SK-N-SH (cell line): Measurements from ENCODE around the gene SMIM44. TPM values are rescaled to one million over a fixed set of nuclear protein-coding genes. Genes with fewer than 3 reads are reported as not detected.

Experiments
- CTCF ChIA-PET: fragments of 300-600, 350-600 bp; formaldehyde crosslinking; extraction: SDS; loops from one replicate; lab custom pipeline; 2021; lab: Yijun Ruan, JAX
- POLR2A ChIA-PET: fragments of 350-600 bp; sonication (Branson Sonifier 250); formaldehyde crosslinking; extraction: SDS; loops from one replicate; lab custom pipeline; 2020; ENCODE audit warnings: antibody characterized with exemption, inconsistent platforms; lab: Yijun Ruan, JAX
- DNase-seq: peaks from one replicate; pipeline ENCODE4 v3.0.0; 2012
- H2AFZ ChIP-seq: fragments of 200-600 bp; sonication (generic); 2 replicates; pipeline ENCODE4 v1.8.1; 2016; ENCODE audit warnings: antibody characterized with exemption, mild to moderate bottlenecking, low read depth
- H3F3A ChIP-seq: fragments of 200-600 bp; sonication (generic); replicated peaks from 2 replicates; pipeline ENCODE3; 2016; ENCODE audit warnings: antibody characterized with exemption, mild to moderate bottlenecking; ENCODE audit not compliant: insufficient read depth
- H3K27ac ChIP-seq, 2 experiments: fragments of 200-500 bp in 1 of 2; fragments of 200-600 bp in 1 of 2; sonication (Bioruptor generic) in 1 of 2; sonication (generic), shearing (Covaris generic) in 1 of 2; 2 replicates each; pipeline versions ENCODE4 v1.5.1 to v1.6.1; 2014 to 2016; ENCODE audit warnings: low read depth in 2 of 2, inconsistent platforms in 1 of 2, low read length in 1 of 2, mild to moderate bottlenecking in 1 of 2, mixed read lengths in 1 of 2
- H3K27me3 ChIP-seq: fragments of 200-600 bp; sonication (generic), shearing (Covaris generic); 2 replicates; pipeline ENCODE4 v1.6.1; 2016; ENCODE audit warnings: mixed run types; ENCODE audit not compliant: insufficient read depth
- H3K36me3 ChIP-seq, 2 experiments: fragments of 200-500 bp in 1 of 2; fragments of 200-600 bp in 1 of 2; sonication (Bioruptor generic) in 1 of 2; sonication (generic) in 1 of 2; replicated peaks in 1 of 2; 2 replicates each; pipeline versions ENCODE3 to v1.5.1; 2014 to 2016; ENCODE audit warnings: low read length in 1 of 2, mild to moderate bottlenecking in 1 of 2; ENCODE audit not compliant: insufficient read depth in 2 of 2, control insufficient read depth in 1 of 2
- H3K4me1 ChIP-seq, 2 experiments: fragments of 200-500 bp in 1 of 2; fragments of 200-600 bp in 1 of 2; sonication (Bioruptor generic) in 1 of 2; sonication (generic), shearing (Covaris generic) in 1 of 2; 2 replicates each; pipeline versions ENCODE4 v1.5.1 to v1.6.1; 2014 to 2016; ENCODE audit warnings: low read depth in 1 of 2, low read length in 1 of 2, mixed run types in 1 of 2; ENCODE audit not compliant: insufficient read depth in 2 of 2, control insufficient read depth in 1 of 2
- H3K4me2 ChIP-seq: fragments of 200-600 bp; sonication (generic), shearing (Covaris generic); 2 replicates; pipeline ENCODE4 v1.6.1; 2017; ENCODE audit warnings: mixed run types
- H3K4me3 ChIP-seq, 2 experiments: fragments of 200-500 bp in 1 of 2; fragments of 200-600 bp in 1 of 2; sonication (Bioruptor generic) in 1 of 2; sonication (generic), shearing (Covaris generic) in 1 of 2; 2 replicates each; pipeline versions ENCODE4 v1.5.1 to v1.8.1; 2014 to 2016; ENCODE audit warnings: low read depth in 2 of 2, inconsistent platforms in 1 of 2, low read length in 1 of 2, mild to moderate bottlenecking in 1 of 2, mixed read lengths in 1 of 2, moderate library complexity in 1 of 2
- H3K79me2 ChIP-seq: fragments of 200-600 bp; sonication (generic); 2 replicates; pipeline ENCODE4 v1.8.1; 2017; ENCODE audit warnings: mild to moderate bottlenecking; ENCODE audit not compliant: insufficient read depth
- H3K9ac ChIP-seq: fragments of 200-600 bp; sonication (generic); 2 replicates; pipeline ENCODE4 v1.6.1; 2017; ENCODE audit warnings: mixed run types
- H3K9me2 ChIP-seq: fragments of 200-600 bp; sonication (generic); 2 replicates; pipeline ENCODE4 v1.6.1; 2017; ENCODE audit warnings: mixed run types
- H3K9me3 ChIP-seq: fragments of 200-600 bp; sonication (generic); 2 replicates; pipeline ENCODE4 v1.6.1; 2017; ENCODE audit warnings: mixed run types, mild to moderate bottlenecking, moderate library complexity
- H4K20me1 ChIP-seq: fragments of 200-600 bp; sonication (generic); 2 replicates; pipeline ENCODE4 v1.6.1; 2017; ENCODE audit warnings: mild to moderate bottlenecking, mixed run types; ENCODE audit not compliant: insufficient read depth
- ELF1 ChIP-seq: IDR thresholded peaks from 2 replicates; pipeline ENCODE4 v1.4.0; 2012
- EP300 ChIP-seq, 2 experiments: IDR thresholded peaks; 2 replicates each; pipeline versions ENCODE4 v1.4.0 to v1.6.1; 2012; ENCODE audit warnings: borderline replicate concordance in 1 of 2, low read depth in 1 of 2, low read length in 1 of 2
- FOXJ3 ChIP-seq: sonication (generic); formaldehyde crosslinking; IDR thresholded peaks from 2 replicates; pipeline ENCODE4 v1.5.1; 2020; ENCODE audit warnings: mild to moderate bottlenecking, missing genetic modification reagents
- MXI1 ChIP-seq: IDR thresholded peaks from 2 replicates; pipeline ENCODE4 v1.6.1; 2012; ENCODE audit warnings: mild to moderate bottlenecking, low read depth, low read length, improper control_type of control experiment
- NFIC ChIP-seq: IDR thresholded peaks from 2 replicates; pipeline ENCODE4 v1.4.0; 2012; ENCODE audit warnings: borderline replicate concordance
- POLR2AphosphoS5 ChIP-seq: IDR thresholded peaks from 2 replicates; pipeline ENCODE4 v1.6.1; 2012; ENCODE audit warnings: low read depth, low read length
- REST ChIP-seq: IDR thresholded peaks from 2 replicates; pipeline ENCODE4 v1.6.1; 2012; ENCODE audit warnings: mild to moderate bottlenecking, low read depth, low read length, moderate library complexity
- RXRA ChIP-seq: IDR thresholded peaks from 2 replicates; pipeline ENCODE4 v1.4.0; 2012; ENCODE audit warnings: low read depth, mild to moderate bottlenecking, borderline replicate concordance
- SMC3 ChIP-seq: IDR thresholded peaks from 2 replicates; pipeline ENCODE4 v1.6.1; 2012; ENCODE audit warnings: low read depth, low read length, improper control_type of control experiment
- ZBTB33 ChIP-seq: IDR thresholded peaks from 2 replicates; pipeline ENCODE4 v1.4.0; 2012; ENCODE audit warnings: low read depth, borderline replicate concordance
- WGBS: methylation state at CpG from one replicate; pipeline ENCODE4 v1.1.6; 2017; ENCODE audit warnings: low lambda C conversion rate; 5-methylcytosine and 5-hydroxymethylcytosine counted together
- polyA plus RNA-seq, 3 experiments: library from polyadenylated mRNA; depleted of rRNA; stranded (reverse); fragments of >200 nt; gene quantifications; 2 replicates each; pipeline ENCODE4 v1.2.3, GENCODE V29; 2012

SMIM44 gene
- polyA plus RNA-seq, 1 of the 3 experiments (the other 2 are of a cell fraction) = not detected

DNA sequence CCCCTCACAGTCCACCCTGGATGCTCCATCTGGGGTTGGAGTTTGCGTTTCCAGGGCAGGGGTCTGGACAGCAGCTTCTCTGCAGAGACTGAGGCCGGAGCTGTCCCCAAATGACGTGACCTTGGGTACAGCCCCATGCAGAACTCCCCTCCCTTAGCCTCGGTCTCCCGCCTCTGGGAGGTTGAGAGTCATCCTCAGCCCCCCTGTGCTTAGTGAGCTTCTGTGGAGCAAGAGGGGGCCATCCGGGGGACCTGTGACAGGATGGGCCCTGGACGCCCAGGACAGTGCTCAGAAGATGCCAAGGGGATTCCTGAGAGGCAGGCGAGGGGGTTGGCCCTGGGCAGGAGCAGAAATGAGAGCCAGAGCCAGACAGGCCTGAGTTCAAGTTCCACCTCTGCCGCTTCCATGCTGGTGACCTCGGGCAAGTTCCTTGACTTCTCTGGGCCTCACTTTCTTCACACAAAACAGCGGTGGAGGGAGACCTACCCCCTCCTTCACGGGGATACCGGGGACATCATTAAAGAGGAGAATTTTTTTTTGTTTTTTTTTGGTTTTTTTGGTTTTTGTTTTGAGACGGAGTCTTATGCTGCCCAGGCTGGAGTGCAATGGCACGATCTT lies 23.2 kb downstream of the SMIM44 start:
- TF ChIP-seq EP300 (IDR thresholded peaks at IDR 0.05; ENCODE audit: borderline replicate concordance in 1 of 2, low read depth in 1 of 2, low read length in 1 of 2) (no peak), REST (no peak), NFIC (no peak), FOXJ3 (CRISPR knock-in tag) (no peak), RXRA (no peak), POLR2AphosphoS5 (no peak), ELF1 (no peak), ZBTB33 (no peak), SMC3 (no peak), MXI1 (no peak)
- TF ChIP-seq, all 33 proteins: peak for 0
- H3K27ac ChIP-seq = peak overlapping the region; percentile 67 to 95
- H3K4me2 ChIP-seq = peak overlapping the region; percentile 47; the same call in 1 of the 2 replicates
- H2AFZ ChIP-seq = no peak overlapping the region
- DNase-seq = no peak
- peaks cover 14% of the 10 kb centered on the region; the same call in 1 of the 2 replicates for H3K79me2 ChIP-seq
- H3K9me2 ChIP-seq = no peaks in the 10 kb centered on the region
- ChIA-PET CTCF (interaction anchor here (0.9 to 2.8 kb wide), 5 partner anchors 10 to 114 kb away, joined by 3 to 11 read pairs (median 5); no protein-coding TSS in a partner anchor), POLR2A (no interaction called here)
- no peak overlapping the region for H3K4me3 ChIP-seq
- H3K36me3 ChIP-seq = peaks cover 9 to 21% of the 10 kb centered on the region in 2 experiments
- peaks cover 22% of the 10 kb centered on the region for H4K20me1 ChIP-seq
- H3K9ac ChIP-seq = no peak overlapping the region
- peaks cover 8 to 32% of the 10 kb centered on the region in 2 experiments; a peak in 2 of 4 replicates for H3K4me1 ChIP-seq
- WGBS = 88% methylated on average over 10 of the region's 15 CpGs
- no peaks in the 10 kb centered on the region for H3K27me3 ChIP-seq
- no peaks in the 10 kb centered on the region for H3K9me3 ChIP-seq
- H3F3A ChIP-seq = peaks cover 6% of the 10 kb centered on the region
